Activated CD4-positive, alpha-beta T cell treated with anti-CD3 and anti-CD28 coated beads, Interleukin-2, Interleukin-6, amounts not matched to agents 100 ng/mL and 50 ng/mL, durations not matched to agents 16 hours and 8 hours (primary cell): ENCODE data around the gene F2RL1.
"Not testable (repeated sequence)": the region's sequence is repeated elsewhere in the genome, so short reads cannot be mapped to it uniquely, and the experiment has no call there.

ENCODE experiments used
- DNase-seq: peaks from one replicate; pipeline ENCODE4 v3.0.0-alpha.2; 2020

The F2RL1 gene

DNA sequence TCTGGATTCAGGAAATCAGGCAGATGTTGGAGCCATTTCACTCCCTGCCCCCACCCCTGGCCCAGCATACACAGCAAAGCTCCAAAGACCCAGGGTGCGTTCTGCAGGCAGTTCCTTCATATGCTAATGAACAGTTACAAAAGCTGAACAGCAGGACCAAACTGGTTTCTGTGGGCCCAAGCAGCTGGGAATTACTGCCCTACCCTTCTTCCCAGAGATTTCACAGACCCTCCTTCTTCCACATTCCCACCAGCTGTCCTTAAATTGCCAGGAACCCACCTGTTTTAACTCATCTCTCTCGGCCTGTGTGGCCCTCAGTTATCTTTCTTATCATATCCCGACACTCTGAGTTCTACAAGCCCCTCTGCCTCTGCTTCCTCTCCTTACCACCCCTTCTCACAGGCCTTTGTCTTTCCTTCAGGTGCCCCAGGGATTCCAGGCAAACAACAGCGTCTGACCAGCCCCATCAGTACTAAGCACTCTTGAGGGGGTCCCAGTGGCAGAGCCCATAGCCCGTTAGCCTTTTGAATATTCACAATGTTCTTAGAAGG, 10.6 kb upstream of the F2RL1 start:
- DNase-seq = no peak

DNA sequence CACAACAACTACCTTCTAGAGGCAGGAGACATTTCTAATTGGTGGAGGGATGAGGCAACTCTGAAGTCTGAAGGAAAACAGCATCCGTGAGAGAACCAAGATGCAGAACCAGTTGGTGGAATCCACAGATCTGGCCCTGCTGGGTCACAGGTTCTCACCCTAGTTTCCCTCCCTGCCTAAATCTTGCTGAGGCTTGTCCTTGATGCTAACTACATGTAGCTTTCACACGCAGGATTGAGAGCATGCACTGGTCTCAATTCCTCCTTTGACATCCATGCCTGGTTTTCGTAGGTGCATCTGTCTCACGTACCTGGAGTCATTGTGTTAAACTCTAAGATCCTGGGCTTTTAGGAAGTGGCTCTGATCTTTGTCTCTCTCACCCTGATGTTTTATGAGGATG, 9.7 kb upstream of the F2RL1 start:
- DNase-seq = no peak

DNA sequence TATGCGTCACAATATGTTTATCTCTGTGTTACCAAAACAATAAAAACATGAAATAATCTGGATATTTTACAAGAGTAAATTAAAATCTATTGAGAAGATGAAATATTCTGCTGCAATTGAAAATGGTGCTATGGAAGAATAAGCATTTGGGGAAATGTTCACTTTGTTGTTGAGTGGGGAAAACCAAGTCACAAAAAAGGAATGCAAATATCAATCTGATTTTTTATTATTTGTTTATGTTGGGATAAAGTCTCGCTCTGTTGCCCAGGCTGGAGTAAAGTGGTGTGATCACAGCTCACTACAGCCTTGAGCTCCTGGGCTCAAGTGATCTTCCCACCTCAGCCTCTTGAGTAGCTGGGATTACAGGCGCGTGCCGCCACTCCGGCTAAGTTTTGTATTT, 8.6 kb upstream of the F2RL1 start:
- DNase-seq = no peak

DNA sequence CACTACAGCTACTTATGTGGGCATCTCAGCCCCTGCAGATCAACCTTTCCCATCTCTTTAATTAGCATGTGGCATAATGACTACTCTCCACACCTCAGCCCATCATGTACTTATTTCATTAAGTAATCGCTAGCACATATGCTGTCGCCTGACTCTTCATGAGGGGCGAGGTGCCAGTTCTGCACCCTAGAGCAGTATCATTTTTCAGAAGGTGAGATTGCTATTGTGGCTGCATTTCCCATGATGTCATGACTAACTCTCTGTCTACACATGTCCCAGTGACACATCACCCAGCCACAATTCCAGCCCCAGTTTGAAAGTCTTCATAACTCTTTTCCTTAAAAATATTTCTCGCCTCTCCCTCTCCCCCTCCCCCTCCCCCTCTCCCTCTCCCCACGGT, 7.6 kb upstream of the F2RL1 start:
- no peak for DNase-seq

DNA sequence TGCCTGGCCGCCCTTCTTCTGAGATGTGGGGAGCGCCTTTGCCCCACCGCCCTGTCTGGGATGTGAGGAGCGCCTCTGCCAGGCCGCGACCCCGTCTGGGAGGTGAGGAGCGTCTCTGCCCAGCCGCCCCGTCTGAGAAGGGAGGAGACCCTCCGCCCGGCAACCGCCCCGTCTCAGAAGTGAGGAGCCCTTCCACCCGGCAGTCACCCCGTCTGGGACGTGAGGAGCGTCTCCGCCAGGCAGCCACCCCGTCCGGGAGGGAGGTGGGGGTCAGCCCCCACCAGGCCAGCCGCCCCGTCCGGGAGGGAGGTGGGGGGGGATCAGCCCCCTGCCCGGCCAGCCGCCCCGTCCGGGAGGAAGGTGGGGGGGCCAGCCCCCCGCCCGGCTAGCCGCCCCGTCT, 6.6 kb upstream of the F2RL1 start:
- DNase-seq = not testable (repeated sequence)

DNA sequence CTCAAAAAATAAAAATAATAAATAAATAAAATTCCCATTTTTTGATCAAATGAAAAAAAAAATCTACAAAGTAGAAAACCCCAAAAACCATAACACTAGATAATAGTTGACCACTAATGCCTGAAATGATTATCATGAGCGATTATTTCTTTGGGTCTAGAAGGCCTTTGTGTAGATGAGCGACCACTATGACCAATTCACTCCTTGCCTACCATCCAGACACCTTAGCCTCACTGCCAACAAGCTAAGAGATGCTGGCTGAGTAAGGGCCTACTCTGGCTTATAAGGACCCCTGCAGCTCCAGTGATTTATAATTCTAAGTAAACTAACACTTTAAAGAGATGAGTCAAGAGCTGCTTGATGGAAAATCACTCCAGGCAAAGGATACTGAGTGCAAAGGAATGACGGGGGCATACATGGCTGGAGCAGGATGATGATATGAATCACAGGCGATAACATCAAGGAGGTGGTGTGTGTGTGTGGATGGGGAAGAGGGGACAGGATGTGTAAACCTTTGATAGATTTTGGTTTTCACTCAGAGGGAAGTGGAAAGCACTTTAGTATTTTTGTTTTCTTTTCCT, 4.8 kb upstream of the F2RL1 start:
- DNase-seq = no peak

DNA sequence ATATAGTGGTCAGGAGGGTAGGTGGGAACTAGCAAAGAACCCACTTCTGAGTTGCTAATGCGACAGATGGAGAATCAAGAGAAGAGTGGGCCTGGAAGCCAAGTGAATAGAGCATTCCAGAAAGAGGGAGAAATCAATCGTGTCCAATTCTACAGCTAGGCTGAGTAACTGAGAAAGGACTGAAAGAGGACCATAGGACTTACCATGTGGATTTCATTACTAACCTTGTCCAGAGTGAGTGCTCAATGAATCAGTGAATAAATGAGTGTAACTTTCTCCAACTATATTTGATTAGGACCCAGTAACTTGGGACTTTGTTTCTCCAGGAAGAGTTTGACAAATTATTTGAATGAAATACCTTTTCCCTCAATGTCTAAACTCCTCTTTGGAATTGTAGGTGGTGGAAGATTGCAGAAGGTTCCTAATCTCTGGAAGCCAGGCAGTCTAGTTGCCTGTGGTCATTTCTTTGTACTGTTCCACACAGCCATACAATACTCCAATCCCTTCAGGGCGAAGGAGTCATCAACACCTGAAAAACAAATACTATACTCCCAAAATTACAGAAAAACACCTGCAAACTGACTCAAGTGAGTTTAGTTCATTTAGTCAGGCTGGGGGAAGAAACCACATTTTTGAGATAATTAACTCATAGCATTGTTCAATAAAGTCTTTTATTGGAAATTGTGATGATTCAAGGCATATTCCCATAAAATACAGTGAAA, 2.6 kb upstream of the F2RL1 start:
- DNase-seq = no peak

DNA sequence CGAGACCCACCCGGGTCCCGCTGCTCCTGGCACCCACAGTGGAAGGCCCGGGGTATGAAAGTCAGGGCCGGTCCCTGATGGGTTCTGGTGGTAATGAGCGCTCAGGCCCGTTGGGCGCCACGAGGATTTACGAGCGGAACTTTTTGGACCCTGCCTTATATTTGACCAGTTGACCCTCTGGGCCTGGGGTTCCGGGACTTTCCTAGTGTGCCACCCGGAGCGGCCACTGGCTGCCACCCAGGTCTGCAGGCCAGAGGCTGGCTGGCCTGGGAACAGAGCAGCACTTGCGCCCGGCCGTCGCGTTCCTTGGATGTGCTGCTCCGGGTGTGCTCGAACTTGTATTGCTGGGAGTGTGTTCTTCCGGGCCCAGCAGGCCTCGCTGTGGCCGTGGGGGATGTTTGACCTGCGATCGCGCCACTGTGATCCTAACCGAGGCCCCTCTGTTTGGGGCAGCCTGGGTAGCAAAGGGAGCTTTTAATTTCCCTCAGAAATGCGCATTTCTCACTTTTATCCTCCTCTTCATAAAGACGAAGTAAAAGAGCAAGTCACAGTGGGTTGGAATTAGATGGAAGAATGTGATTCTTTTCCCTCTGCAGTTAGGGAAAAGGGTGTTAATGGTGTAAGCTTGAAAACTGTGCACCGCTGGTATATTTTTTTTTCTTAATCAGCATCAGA, 1.2 kb downstream of the F2RL1 start:
- DNase-seq = no peak

DNA sequence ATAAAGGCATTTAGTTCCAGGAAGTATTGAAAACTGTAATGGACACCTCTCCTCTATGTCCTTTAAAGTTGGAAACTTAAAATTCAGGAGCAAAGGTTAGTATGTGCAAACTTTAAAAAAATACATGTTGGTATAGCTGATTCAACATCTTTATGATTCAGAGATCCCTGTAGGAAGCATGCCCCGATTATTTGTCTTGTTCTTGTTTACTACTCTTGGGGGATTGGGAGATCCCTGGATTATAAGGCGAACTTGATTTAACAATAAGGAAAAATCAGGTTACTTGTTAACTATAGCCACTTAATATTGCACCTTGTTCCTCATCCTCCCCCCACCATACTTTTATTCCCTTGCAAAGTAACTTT, 1.7 kb downstream of the F2RL1 start:
- DNase-seq = no peak

DNA sequence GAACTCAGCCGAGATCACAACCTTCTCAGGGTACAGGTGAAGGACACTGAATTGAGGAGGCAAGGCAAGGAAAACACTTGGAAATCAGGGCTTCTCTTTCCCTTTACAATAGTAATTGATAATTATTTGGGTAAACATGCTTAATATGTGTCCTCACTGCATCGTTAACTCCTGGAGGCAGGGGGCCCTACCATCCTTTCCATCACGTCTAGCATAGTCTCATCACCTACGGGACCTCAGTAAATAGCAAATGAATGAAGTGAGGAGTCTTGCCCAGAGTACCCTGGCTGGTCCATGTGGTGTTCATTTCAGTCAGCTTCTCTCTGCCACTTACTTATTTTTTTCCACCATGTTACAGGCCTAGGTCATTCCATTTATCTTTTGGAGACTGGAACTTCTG, 2.3 kb downstream of the F2RL1 start:
- DNase-seq = no peak

DNA sequence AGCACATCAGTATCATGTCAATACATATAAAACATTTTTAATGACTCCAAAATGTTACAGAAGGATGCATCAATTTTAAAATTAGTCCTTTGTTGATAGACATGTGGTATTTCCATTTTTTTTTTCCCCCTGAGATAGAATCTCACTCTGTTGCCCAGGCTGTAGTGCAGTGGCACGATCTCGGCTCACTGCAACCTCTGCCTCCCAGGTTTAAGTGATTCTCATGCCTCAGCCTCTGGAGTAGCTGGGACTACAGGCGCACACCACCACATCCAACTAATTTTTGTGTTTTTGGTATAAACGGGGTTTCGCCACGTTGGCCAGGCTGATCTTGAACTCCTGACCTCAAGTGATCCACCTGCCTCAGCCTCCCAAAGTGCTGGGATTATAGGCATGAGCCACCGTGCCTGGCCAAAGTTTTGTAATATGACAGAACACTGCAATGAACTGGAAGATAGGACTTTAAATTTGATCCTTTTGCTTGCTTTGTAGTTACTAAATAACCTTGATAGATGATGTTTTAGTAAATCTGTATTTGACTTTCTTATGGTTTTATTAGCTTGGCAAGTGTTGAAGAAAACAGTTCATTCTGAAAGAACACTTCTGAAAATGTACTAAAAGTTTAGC, 3.4 kb downstream of the F2RL1 start:
- DNase-seq = not testable (repeated sequence)

DNA sequence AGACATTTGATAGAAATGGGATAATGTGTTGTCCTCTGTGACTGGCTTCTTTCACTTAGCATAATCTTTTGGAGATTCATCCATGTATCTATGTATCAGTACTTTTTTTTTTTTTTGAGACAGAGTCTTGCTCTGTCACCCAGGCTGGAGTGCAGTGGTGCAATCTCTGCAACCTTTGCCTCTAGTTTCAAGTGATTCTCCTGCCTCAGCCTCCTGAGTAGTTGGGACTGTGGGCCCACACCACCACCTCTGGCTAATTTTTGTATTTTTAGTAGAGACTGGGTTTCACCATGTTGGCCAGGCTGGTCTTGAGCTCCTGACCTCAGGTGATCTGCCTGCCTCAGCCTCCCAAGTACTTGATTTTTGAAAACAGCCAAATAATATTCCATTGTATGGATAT, 7.6 kb downstream of the F2RL1 start:
- not testable (repeated sequence) for DNase-seq

DNA sequence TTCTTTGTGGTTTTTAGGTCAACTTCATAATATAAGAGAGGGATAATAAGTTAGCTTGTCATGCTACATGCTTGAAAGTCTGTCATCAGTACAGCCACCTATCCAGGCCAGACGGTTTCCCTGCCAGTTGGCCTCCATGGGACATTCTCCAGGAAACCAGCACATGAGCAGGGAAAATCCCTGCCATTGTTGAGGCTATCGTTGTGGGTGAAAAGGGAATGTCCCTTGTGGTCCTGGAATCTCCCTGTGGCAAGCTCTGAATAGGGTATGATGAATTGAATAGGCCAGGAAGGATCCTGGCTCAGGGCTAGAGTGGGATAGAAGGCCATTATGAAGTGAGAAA, 12.3 kb downstream of the F2RL1 start:
- DNase-seq = no peak

DNA sequence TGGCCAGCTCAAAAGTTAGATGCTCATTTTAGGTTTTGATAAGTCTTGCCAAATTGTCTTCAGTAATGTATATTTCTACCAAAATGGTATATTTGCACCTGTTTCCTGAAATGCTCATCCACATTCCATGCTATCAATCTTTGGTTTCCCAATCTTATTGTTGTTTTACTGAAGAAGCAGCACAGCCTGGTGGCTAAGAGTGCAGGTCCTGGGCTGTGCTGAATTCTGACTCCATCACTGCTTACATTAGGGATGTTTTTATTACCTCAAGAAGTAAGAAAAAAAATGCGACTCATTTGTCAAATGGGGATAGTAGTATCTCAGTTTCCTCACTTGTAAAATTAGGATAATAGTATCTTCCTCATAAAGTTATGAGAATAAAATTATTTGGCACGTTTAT, 17.4 kb downstream of the F2RL1 start:
- no peak for DNase-seq

DNA sequence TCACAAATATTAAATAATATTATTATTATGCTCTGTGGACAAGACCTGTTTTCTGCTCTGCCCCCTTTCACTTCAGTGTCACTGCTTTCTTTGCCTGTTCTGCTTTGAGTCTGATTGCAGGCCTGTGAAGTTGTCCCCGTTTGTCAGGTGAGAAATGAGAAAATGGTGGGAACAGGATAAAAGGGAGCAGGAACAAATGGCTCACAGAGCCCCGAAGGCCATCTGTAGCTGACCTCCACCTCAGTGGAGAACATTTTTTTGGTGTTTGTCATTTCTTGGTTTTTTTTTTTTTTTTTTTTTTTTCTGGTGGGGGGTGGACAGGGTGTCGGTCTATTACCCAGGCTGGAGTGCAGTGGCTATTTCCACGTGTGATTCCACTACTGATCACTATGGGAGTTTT, 17.8 kb downstream of the F2RL1 start:
- no peak for DNase-seq

DNA sequence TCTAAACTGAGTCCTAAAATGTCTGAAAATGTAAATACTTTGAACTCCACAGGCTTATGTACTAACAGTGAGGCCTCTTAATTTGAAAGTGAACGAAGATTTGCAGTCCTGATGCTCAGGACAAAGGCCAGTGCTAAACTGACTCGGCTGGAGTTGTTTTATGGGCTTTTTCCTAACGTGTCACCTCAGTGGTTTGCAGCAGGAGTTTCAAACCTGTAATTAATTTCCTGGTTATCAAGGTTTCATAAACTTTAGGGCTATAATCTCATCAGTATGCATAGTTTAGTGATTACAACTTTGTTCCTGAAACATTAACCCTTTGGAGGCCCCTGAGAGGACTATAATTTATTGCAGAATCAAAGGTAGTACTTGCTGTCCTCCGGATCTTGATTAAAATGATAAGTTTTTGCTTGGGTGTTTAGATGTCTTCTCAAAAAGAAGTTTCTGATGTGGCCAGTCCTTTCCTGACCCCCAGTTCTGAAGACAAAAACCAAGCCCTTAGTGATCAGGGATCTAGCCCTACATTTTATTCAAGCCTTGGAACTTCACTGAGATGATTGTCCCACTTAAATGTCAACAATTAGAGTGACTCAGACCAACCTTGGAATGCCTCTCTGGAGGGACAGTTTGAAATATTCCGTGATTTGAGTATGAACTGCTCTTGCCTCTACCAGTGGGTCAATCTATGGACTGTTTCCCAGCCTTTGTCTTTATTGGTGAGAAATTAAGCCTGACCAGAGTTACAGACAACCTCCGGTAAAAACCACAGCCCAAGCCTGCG, 19.8 kb downstream of the F2RL1 start:
- no peak for DNase-seq

DNA sequence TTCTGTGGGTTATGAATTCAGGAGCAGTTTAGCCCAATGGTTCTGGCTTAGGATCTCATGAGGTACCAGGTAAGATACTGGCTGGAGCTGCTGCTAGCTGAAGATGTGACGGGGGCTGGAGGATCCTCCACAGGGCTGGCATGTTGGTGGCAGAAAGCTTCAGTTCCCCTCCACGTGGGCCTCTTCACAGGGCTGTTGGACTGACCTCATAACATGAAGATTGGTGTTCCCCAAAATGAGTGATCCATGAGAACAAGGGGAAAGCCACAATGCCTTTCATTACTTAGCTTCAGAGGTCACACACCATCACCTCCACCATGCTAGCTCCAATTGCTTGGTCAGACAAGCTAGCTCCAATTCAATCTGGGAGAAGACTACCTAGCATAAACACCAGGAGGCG, 22.5 kb downstream of the F2RL1 start:
- DNase-seq = no peak

DNA sequence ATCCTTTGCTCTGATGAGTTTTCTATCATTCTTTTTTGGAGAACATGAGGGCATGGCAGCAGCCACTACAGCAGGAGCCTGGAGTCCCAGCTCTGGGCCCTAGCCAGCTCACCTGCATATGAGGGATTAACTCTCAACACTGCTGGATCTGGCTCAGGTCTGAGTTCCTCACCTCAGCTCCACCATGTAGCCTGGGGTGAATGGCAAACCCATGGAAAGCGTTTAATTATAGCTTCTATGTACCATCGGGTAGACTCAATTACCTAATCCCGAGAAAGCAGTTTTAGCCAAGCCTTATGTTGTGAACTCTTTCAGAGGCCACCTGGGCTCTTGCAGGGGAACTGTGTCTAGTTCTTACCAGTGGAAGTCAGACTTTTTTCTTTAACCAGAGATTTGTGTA, 27.1 kb downstream of the F2RL1 start:
- DNase-seq = no peak

DNA sequence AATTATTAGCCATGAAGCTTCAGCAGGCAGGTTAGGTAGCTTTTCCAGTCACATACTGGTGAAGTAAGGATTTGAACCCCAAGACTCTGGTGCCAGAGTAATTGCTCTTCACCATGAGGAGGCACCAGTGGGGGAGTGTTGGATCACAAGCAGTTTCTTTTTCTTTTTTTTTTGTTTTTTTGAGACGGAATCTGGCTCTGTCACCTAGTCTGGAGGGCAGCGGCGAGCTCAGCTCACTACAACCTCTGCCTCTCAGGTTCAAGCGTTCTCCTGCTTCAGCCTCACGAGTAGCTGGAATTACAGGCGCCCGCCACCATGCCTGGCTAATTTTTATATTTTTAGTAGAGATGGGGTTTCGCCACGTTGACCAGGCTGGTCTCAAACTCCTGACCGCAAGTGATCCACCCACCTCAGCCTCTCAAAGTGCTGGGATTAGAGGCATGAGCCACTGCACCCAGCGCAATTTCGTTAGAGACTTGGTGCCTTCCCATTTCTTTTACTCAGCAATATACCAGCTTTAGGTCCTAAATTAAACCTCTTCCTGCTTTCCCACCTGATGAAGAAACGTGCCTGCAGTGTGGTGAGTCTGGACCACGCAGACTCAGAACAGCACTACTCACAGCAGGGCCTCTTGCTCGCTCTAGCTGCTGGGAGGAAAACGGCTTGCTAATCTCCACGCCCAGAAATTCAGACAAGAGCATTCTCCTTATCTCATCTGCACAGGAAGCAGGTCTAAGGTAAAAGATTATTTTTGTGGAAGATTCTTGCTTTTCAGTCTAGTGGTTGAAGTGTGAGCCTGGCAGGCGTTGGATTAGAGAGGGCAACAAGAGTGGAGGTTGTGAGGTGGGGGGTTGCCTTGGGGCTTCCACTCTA, 30.8 kb downstream of the F2RL1 start, which contains the start of gene S100Z:
S100Z (plus strand) TSS at position 596 of the 873 bp plus-strand sequence. CDS start 25,346 bp downstream, outside the sequence.
- peak; percentile 66 for DNase-seq

DNA sequence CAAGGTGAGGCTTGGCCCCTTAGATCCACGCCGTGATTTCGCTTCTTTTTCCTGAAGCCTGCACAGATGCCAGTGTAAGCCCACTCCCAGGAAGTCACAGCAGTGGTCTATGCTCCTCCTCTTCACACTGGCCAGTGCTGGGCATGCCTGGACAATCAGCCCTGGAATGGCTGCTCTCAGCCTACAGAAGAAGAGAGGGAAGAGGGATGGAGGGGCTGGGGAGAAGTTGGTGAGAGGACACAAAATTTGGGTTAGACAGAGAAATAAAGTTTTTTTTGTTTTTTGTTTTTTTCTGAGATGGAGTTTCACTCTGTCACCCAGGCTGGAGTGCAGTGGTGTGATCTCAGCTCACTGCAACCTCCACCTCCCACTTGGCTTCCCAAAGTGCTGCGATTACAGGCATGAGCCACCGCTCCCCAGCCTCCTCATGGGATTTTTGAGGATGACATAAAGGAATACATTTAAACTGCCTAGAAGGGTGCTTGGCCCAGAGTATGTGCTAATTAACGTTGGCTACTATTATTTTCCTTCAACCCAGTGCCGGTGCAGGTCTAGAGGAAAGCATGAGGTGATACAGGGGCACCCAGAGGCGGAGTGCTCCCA, 31.8 kb downstream of the F2RL1 start:
- DNase-seq = no peak

DNA sequence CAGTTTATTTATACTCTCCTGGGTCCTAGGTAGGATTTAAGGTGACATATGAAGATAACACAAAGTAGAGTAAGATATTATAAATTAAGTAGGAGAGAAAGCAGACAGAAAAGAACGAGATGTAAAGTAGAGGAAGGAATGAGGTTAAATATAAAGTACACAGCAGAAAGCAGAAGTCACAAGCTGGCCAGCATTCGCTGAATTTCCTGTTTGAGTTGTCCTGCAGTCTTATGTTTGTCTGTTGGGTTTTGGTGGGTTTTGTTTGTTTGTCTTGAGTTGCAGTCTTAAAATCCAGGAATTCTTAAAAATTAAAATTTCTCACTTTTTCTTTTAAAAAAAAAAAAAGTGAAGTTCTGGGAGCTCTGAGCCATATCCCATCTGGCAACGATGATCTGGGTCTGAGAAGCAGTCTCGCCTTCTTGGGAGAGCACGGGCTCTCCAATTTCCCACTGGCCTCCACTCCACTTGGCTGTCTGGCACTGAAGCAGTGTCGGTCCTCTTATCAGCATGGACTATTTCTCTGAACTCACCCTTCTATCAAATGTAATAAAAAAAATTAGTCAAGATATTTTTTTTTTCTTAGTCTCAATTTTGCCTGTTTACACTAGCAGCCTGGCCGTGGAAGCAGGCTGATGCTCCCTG, 33.0 kb downstream of the F2RL1 start:
- no peak for DNase-seq
